CD4-positive, alpha-beta memory T cell (primary cell): Measurements from ENCODE around the gene CPAMD8. TPM values are rescaled to one million over a fixed set of nuclear protein-coding genes. Genes with fewer than 3 reads are reported as not detected.

Experiments used
- CTCF ChIA-PET: fragments of 350-600 bp; sonication (Branson Sonifier 250); formaldehyde crosslinking; loops from one replicate; lab custom pipeline; 2021; ENCODE audit warnings: inconsistent platforms; ENCODE audit not compliant: partially characterized antibody; lab: Charles Lee
- POLR2A ChIA-PET: fragments of 350-600 bp; sonication (Branson Sonifier 250); formaldehyde crosslinking; loops from one replicate; lab custom pipeline; 2021; ENCODE audit not compliant: partially characterized antibody; lab: Charles Lee
- DNase-seq, 5 donors: peaks; one replicate each; pipeline versions ENCODE4 v3.0.0 to v3.0.0-alpha.2; 2020 to 2022; ENCODE audit warnings: mixed read lengths in 1 of 5
- H3K27ac ChIP-seq: one replicate; pipeline ENCODE4 v1.7.0; 2013; ENCODE audit warnings: low read depth, low read length
- H3K27me3 ChIP-seq: 2 replicates; pipeline ENCODE4 v1.7.0; 2013; ENCODE audit warnings: mild to moderate bottlenecking, low read length, moderate library complexity; ENCODE audit not compliant: insufficient read depth
- H3K36me3 ChIP-seq: 2 replicates; pipeline ENCODE4 v1.7.0; 2013; ENCODE audit warnings: mild to moderate bottlenecking, low read length, moderate library complexity; ENCODE audit not compliant: insufficient read depth
- H3K4me1 ChIP-seq: 2 replicates; pipeline ENCODE4 v1.7.0; 2013; ENCODE audit warnings: mild to moderate bottlenecking, low read length, moderate library complexity; ENCODE audit not compliant: insufficient read depth
- H3K4me3 ChIP-seq, 2 donors: one replicate each; pipeline ENCODE4 v1.7.0; 2013; ENCODE audit warnings: low read length in 2 of 2, mild to moderate bottlenecking in 1 of 2
- H3K9me3 ChIP-seq, 2 donors: one replicate each; pipeline ENCODE4 v1.7.0; 2013; ENCODE audit warnings: low read length in 2 of 2, control low read depth in 1 of 2; ENCODE audit not compliant: control insufficient read depth in 1 of 2
- H3K27ac Mint-ChIP-seq, 7 donors: one replicate each; pipeline ENCODE4 v1.8.0; 2020 to 2021; ENCODE audit warnings: mixed read lengths in 7 of 7, mild to moderate bottlenecking in 6 of 7, inconsistent platforms in 3 of 7, moderate library complexity in 3 of 7
- H3K27me3 Mint-ChIP-seq, 2 donors: one replicate each; pipeline ENCODE4 v1.8.0; 2020 to 2021; ENCODE audit warnings: mixed read lengths in 2 of 2
- H3K36me3 Mint-ChIP-seq, 2 donors: one replicate each; pipeline ENCODE4 v1.8.0; 2020 to 2021; ENCODE audit warnings: mixed read lengths in 2 of 2, inconsistent platforms in 1 of 2, mild to moderate bottlenecking in 1 of 2
- H3K4me1 Mint-ChIP-seq, 4 donors: one replicate each; pipeline ENCODE4 v1.8.0; 2020 to 2021; ENCODE audit warnings: mixed read lengths in 4 of 4, mild to moderate bottlenecking in 1 of 4
- H3K4me3 Mint-ChIP-seq, 8 donors: one replicate each; pipeline ENCODE4 v1.8.0; 2020 to 2021; ENCODE audit warnings: mixed read lengths in 8 of 8, mild to moderate bottlenecking in 7 of 8, moderate library complexity in 6 of 8, inconsistent platforms in 3 of 8
- H3K9me3 Mint-ChIP-seq, 8 donors: one replicate each; pipeline ENCODE4 v1.8.0; 2020 to 2021; ENCODE audit warnings: mixed read lengths in 8 of 8, mild to moderate bottlenecking in 5 of 8, inconsistent platforms in 3 of 8, moderate library complexity in 1 of 8
- intact Hi-C: fragments of 100-400 bp; cut with micrococcal nuclease; formaldehyde crosslinking; loops from one replicate; pipeline ENCODE4 v1.15.1; 2023
- polyA plus RNA-seq, 2 donors: library from polyadenylated mRNA; unstranded; fragments of 300-500 nt; fragmentation: Illumina TruSeq; gene quantifications; one replicate each; pipeline ENCODE4 v1.2.3, GENCODE V29; 2021
- total RNA-seq, 2 experiments: library from RNA; stranded (reverse); gene quantifications; one replicate each; pipeline ENCODE4 v1.2.3, GENCODE V29; 2021

CPAMD8 gene
- total and polyA plus RNA-seq, 4 experiments from 2014 or later: 0.88 to 3.0 (median 1.5) TPM

DNA sequence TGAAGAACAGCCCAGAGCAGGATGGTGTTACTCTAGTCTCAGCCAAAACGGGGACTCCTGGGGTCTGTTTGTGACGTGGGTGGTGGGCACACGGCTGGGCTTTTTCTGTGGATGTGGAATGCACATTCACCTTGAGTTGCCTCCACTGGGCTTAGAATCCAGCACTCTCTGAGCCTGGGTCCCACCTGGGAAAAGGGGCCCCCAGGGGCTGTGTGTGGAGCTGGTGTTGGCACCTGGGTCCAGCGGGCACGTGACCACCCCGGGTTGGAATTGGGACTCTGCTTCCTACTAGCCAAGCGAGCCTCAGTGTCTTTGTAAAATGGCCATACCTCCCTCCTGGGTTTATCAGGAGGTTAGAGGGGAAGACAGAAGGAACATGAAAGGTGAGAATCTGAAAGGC is 167.0 kb downstream of the CPAMD8 start:
- peaks cover 18% of the 10 kb centered on the region for H3K36me3 ChIP-seq
- Mint-ChIP-seq H3K9me3 (no peaks in the 10 kb centered on the region), H3K36me3 (peaks cover 31 to 54% of the 10 kb centered on the region in 2 donors), H3K27ac (peak overlapping the region in 2 of 7 donors; percentile 17 to 90), H3K4me3 (no peak overlapping the region), H3K27me3 (no peaks in the 10 kb centered on the region), H3K4me1 (no peaks in the 10 kb centered on the region)
- H3K9me3 ChIP-seq: no peaks in the 10 kb centered on the region
- no peak for DNase-seq
- H3K4me3 ChIP-seq: no peak overlapping the region
- no peak overlapping the region for H3K27ac ChIP-seq
- H3K27me3 ChIP-seq: no peaks in the 10 kb centered on the region
- no peaks in the 10 kb centered on the region for H3K4me1 ChIP-seq
- intact Hi-C loops: no loop called here
- ChIA-PET POLR2A (no interaction called here), CTCF (no interaction called here)

DNA sequence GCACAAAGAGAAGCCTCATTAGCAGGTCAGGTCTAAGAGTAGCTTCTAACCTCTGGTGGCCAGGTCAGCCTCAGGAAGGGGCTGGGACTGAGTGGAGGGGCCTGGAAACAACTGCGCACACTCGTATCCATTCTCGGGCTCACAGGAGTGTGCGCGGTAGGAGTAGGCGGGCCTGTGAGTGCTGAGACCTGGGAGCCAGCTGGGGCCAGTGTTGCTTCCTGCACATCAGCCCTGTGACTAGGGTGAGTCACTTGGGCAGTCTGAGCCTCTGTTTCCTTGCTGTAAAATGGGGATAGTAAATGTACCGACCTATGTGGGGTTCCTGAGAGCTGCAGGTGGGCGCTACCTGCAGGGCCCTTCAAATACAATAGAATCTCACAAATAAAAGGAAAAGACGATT is 170.5 kb downstream of the CPAMD8 start:
- Mint-ChIP-seq H3K4me1 (no peaks in the 10 kb centered on the region), H3K27me3 (no peaks in the 10 kb centered on the region), H3K27ac (no peak overlapping the region), H3K9me3 (no peaks in the 10 kb centered on the region), H3K36me3 (peaks cover 39 to 63% of the 10 kb centered on the region in 2 donors), H3K4me3 (no peak overlapping the region)
- H3K4me1 ChIP-seq: no peaks in the 10 kb centered on the region
- no peaks in the 10 kb centered on the region for H3K27me3 ChIP-seq
- intact Hi-C loops: no loop called here
- peaks cover 35% of the 10 kb centered on the region for H3K36me3 ChIP-seq
- POLR2A ChIA-PET: no interaction called here
- CTCF ChIA-PET: no interaction called here
- no peak overlapping the region for H3K27ac ChIP-seq
- DNase-seq: no peak
- no peaks in the 10 kb centered on the region for H3K9me3 ChIP-seq
- H3K4me3 ChIP-seq: no peak overlapping the region

DNA sequence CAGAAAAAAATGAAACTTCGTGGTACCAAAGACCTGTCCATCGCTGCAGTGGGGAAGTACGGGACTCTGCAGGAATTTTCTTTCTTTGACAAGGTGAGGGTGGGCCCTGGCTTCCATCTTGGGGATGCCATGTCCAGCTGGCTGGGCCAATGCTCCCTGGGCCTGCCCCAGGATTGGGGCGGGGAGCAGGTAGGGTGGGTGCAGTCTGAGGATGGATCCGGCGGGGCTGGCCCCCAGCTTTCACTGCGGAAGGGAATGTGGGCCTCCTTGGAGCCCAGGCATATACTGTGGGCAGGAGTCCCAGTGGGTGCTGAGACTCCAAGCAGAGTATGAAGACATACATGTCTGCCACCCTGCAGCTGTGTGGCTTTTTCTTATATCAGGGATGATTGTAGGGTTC is 173.5 kb downstream of the CPAMD8 start:
- CTCF ChIA-PET: no interaction called here
- no peak for DNase-seq
- H3K9me3 Mint-ChIP-seq: no peaks in the 10 kb centered on the region
- no peaks in the 10 kb centered on the region for H3K4me1 Mint-ChIP-seq
- Histone ChIP-seq H3K27ac (no peak overlapping the region), H3K36me3 (peaks cover 56% of the 10 kb centered on the region), H3K4me1 (no peaks in the 10 kb centered on the region), H3K27me3 (no peaks in the 10 kb centered on the region), H3K9me3 (no peaks in the 10 kb centered on the region), H3K4me3 (no peak overlapping the region)
- POLR2A ChIA-PET: no interaction called here
- H3K4me3 Mint-ChIP-seq: no peak overlapping the region
- intact Hi-C loops: no loop called here
- peaks cover 42 to 73% of the 10 kb centered on the region in 2 donors for H3K36me3 Mint-ChIP-seq
- H3K27ac Mint-ChIP-seq: peak overlapping the region in 1 of 7 donors; percentile 41
- H3K27me3 Mint-ChIP-seq: no peaks in the 10 kb centered on the region

DNA sequence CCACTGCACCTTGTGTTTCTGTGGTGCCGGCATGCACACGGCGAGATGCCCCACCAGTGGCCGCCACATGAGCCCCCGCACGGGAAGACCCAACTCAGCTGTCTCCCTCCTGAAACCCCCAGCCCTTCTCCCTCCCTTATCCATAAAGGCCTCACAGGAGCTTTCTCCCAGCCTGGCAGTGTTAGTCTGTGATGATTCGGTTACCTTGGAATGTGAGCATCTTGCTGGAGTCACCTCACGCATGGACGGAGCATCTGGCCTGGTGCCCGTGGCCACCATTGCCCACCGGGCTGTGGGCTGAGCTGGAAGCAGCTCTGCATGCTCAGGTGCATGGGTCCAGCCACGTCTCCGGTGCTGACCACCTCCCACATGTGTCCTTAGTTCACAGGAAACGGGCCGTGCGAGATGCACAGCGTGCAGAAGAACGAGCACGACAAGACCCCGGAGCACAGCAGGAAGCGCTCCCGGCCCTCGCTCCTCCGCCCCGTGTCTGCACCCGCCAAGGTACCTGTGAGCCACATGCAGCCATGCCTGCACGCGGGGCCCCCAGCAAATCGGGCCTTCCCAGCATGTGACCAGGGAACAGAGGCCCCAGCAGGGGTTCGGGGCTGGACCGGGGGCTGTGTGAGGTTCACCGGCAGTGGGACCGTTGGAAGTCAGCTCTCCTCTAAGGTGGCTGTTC is 175.4 kb downstream of the CPAMD8 start:
- H3K9me3 Mint-ChIP-seq: no peaks in the 10 kb centered on the region
- no peak overlapping the region for H3K27ac ChIP-seq
- ChIA-PET POLR2A (no interaction called here), CTCF (no interaction called here)
- no peaks in the 10 kb centered on the region for H3K4me1 ChIP-seq
- H3K36me3 ChIP-seq: peaks cover 71% of the 10 kb centered on the region
- peaks cover 0 to 2% (median 0%) of the 10 kb centered on the region in 4 donors for H3K4me1 Mint-ChIP-seq
- no peak overlapping the region for H3K4me3 Mint-ChIP-seq
- no peaks in the 10 kb centered on the region for H3K27me3 ChIP-seq
- peaks cover 48 to 81% of the 10 kb centered on the region in 2 donors for H3K36me3 Mint-ChIP-seq
- no peaks in the 10 kb centered on the region for H3K9me3 ChIP-seq
- H3K27me3 Mint-ChIP-seq: no peaks in the 10 kb centered on the region
- no peak for DNase-seq
- H3K27ac Mint-ChIP-seq: no peak overlapping the region
- intact Hi-C loops: no loop called here
- H3K4me3 ChIP-seq: no peak overlapping the region

DNA sequence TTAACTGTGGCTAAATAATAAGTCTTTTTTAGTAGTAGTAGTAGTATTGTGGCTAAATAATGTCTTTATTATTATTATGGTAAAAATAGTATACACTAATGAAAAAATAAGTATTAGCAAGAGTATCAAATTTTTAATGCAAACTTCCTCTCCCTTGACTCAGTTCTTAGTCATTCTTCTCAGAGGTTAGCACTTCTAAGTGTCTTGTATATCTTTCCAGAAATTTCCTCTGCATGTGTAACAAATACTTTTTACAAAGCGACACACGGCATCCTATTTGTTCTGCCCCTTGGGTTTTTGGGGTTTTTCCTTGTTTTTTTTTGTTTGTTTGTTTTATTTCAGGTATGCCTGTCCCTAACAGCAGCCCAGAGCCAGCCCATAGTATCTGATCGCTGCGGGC is 176.5 kb downstream of the CPAMD8 start:
- no peak overlapping the region for H3K4me3 Mint-ChIP-seq
- ChIA-PET CTCF (no interaction called here), POLR2A (no interaction called here)
- Histone ChIP-seq H3K27ac (no peak overlapping the region), H3K36me3 (peaks cover 71% of the 10 kb centered on the region), H3K9me3 (no peaks in the 10 kb centered on the region), H3K27me3 (no peaks in the 10 kb centered on the region), H3K4me3 (no peak overlapping the region), H3K4me1 (no peaks in the 10 kb centered on the region)
- intact Hi-C loops: no loop called here
- H3K36me3 Mint-ChIP-seq: peaks cover 54 to 86% of the 10 kb centered on the region in 2 donors
- no peaks in the 10 kb centered on the region for H3K9me3 Mint-ChIP-seq
- no peak overlapping the region for H3K27ac Mint-ChIP-seq
- no peaks in the 10 kb centered on the region for H3K27me3 Mint-ChIP-seq
- H3K4me1 Mint-ChIP-seq: peaks cover 0 to 2% (median 0%) of the 10 kb centered on the region in 4 donors
- DNase-seq: no peak

DNA sequence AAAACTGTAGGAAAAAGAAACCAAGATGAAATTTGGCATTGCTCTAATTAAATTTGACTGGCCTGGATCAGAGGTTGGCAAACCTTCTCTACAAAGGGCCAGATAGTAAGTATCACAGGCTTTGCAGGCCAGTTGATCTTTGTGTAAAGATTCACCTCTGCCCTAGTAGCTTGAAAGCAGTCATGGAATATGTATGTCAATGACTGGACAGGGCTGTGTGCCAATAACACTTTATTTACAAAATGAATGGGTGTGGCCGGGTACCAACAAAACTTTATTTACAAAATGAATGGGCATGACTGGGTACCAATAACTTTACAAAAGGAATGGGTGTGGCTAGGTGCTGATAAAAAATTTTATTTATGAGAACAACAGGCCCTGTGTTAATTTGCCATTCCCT is 177.4 kb downstream of the CPAMD8 start:
- ChIA-PET CTCF (interaction anchor here (0.5 kb wide), 1 partner anchor 275 kb away, joined by 6 read pairs; no protein-coding TSS in a partner anchor), POLR2A (no interaction called here)
- no peaks in the 10 kb centered on the region for H3K9me3 ChIP-seq
- peaks cover 72% of the 10 kb centered on the region for H3K36me3 ChIP-seq
- Mint-ChIP-seq H3K4me1 (peaks cover 0 to 2% (median 0%) of the 10 kb centered on the region in 4 donors), H3K27me3 (no peaks in the 10 kb centered on the region), H3K36me3 (peaks cover 54 to 85% of the 10 kb centered on the region in 2 donors), H3K4me3 (no peak overlapping the region), H3K27ac (no peak overlapping the region), H3K9me3 (no peaks in the 10 kb centered on the region)
- no peak for DNase-seq
- H3K27me3 ChIP-seq: no peaks in the 10 kb centered on the region
- no peaks in the 10 kb centered on the region for H3K4me1 ChIP-seq
- H3K27ac ChIP-seq: no peak overlapping the region
- intact Hi-C loops: no loop called here
- H3K4me3 ChIP-seq: no peak overlapping the region

DNA sequence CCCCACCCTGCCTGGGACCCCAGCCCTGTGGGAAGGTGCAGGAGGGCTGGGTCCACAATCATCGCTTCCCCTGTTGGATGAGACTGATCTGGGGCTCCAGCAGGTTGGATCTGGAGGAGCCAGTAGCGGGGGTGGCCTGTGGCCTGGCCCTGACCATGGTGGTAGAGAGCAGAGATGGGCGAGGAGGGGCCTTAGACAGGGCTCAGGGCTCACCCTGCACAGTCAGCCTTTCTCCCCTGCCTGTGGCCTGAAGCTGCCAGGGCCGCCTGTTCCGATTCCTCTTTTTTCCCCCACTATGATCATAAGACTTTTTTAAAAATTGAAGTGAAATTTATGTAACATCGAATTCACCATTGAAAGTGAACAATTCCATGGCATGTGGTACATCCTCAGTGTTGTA is 179.2 kb downstream of the CPAMD8 start:
- ChIA-PET CTCF (no interaction called here), POLR2A (no interaction called here)
- peaks cover 67% of the 10 kb centered on the region for H3K36me3 ChIP-seq
- Mint-ChIP-seq H3K27me3 (no peaks in the 10 kb centered on the region), H3K4me3 (no peak overlapping the region), H3K9me3 (no peaks in the 10 kb centered on the region), H3K4me1 (peaks cover 0 to 3% (median under 1%) of the 10 kb centered on the region in 4 donors), H3K27ac (peak overlapping the region in 1 of 7 donors; percentile 46), H3K36me3 (peaks cover 54 to 83% of the 10 kb centered on the region in 2 donors)
- no peaks in the 10 kb centered on the region for H3K27me3 ChIP-seq
- no peak for DNase-seq
- H3K4me3 ChIP-seq: no peak overlapping the region
- H3K27ac ChIP-seq: no peak overlapping the region
- no peaks in the 10 kb centered on the region for H3K9me3 ChIP-seq
- intact Hi-C loops: no loop called here
- H3K4me1 ChIP-seq: no peaks in the 10 kb centered on the region
